Stimulated activated CD4-positive, alpha-beta T cell treated with anti-CD3 and anti-CD28 coated beads, Interleukin-1b, Interleukin-23, amount 100 ng/mL, for 24 hours (primary cell): ENCODE data around the gene ACOX3.
"Not testable (repeated sequence)": the region's sequence is repeated elsewhere in the genome, so short reads cannot be mapped to it uniquely, and the experiment has no call there.

Experiments
- DNase-seq, 4 experiments: peaks; one replicate each; pipeline ENCODE4 v3.0.0-alpha.2; 2020; ENCODE audit warnings: low read depth in 4 of 4, low spot score in 1 of 4

ACOX3 gene

DNA sequence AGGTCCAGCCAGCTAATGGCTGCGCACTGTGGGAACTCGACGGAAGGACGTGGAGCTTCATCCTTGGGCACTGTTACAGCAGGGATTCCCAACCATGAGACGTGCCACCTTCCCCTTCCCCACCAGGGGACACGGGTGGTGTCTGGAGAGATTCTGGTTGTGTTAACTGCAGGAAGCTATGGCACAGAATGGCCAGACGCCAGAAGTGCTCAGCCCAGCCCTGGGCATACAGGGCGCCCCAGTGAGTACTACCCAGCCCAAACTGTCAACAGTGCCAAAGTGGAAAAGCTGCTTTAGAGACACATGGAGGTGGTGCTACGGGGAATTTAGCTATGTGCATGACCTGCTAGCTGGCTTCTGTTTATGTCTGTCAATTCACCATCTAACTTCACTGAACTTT is 32.8 kb downstream of the ACOX3 start:
- no peak for DNase-seq

DNA sequence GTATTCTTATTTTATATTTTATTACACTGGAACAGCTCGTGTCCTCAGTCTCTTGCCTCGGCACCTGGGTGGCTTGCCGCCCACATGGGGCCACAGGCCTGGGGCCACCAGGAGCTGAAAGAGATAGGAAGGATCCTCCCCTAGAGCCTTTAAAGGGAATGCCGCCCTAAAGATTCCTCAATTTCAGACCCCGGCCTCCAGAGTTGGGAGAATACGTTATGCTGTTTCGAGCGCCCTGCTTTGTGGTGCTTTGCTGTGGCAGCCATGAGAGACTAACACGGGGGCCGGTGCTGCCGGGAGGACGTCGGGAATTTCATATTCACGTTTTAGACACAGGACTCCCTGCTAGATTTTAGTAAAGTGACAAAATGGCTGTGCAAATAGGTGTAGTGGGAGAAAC is 33.2 kb downstream of the ACOX3 start:
- no peak for DNase-seq

DNA sequence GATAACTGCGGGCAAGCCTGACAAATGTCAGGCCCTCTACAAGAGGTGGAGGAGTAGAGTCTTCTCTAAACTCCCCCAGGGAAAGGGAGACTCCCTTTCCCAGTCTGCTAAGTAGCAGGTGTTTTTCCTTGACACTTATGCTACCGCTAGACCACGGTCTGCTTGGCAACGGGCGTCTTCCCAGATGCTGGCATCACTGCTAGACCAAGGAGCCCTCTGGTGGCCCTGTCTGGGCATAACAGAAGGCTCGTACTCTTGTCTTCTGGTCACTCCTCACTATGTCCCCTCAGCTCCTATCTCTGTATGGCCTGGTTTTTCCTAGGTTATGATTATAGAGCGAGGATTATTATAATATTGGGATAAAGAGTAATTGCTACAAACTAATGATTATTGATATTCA is 33.6 kb downstream of the ACOX3 start:
- not testable (repeated sequence) for DNase-seq

DNA sequence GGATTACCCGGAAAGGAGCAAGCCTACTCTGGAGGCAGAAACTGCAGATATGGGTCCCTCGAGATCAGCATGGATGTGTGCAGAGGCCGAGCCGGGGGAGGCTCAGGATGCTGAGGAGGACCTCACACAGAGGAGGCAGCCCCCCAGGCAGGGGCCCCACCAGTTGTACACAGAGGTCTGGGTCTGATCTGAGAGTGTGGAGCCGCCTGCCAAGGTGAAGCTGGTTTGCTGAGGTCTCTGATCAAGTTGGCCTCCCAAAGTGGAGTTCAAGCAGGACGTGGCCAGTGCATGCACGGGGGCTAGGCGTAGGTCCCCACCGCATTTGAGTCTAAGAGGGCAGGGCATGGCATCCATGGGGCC is 35.0 kb downstream of the ACOX3 start:
- DNase-seq: no peak

DNA sequence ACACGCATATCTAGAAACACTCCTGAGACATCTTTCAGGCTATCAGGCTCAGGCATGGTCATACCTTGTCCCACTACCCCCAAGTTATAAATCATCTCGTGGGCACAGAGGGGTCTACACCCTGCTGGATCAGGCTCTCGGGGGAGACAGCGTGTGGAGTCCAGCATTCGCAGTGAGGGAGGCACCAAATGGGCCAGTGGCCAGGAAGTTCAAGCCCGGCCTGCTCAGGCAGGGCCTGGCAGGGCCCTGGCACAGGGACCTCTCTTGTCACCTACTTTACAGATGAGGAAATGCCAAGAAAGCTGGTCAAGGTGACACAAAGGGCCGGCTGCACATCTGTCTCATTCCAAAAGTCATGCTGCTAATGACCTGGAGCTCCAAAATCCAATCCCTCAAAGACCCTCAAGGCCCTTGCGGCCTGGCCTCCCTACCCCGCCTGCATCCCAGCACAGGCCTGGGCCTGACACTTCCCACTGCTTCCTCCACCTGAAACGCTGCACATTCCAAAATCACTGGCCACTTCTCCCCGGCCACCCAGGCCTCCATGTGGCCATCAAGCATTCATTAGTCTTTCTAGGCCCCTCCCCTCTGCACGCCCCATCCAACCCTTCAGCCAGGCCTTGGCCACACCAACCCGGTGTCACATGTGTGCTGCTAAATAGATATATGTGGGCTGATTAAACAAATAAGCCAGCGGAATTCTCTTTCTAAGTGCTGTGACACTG is 35.6 kb downstream of the ACOX3 start:
- DNase-seq: no peak

DNA sequence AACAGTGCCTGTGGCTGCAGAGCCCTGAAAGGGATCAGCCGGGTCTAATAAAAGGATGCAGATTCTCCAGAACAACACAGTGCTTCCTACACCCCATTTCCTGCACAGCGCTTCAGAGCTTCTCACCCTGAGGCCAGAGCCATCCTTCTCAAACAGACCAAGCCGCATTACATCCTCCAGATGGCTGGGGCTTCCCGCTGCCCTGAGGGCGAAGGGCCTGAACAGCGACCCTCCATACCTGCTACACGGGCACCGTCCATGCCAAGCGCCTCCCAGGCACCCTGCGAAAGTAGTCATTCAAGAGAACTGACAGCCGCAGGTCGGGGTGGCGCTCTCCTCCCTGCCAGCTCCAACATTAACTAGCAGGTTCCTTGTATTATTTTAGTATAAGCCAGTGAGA is 36.5 kb downstream of the ACOX3 start:
- DNase-seq: no peak

DNA sequence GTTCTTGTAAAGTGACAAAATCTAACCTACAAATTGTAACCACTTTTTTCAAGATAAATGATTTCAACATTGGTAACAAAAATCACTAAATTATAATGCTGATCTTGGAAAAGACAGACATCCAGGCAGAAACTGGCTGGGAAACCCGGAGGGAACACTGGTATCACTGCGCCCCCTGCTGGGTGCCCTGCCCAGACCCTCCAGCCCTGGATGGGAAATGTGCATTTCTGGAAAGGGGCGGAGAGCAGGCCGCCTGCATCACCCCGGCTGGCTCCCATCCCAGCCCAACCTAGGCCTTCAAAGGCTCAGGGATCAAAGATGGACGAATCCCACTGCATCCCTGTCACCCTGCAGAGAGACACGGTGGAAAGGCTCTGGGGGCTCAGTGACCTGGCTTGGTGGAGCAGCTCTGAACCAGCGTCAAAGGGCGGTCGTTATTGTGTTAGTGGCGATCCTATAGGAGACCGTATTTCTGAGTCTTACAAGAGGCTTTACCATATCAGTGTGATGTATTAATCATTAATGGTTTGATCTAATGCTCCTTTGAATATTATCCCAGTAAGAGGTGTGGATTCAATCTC is 37.3 kb downstream of the ACOX3 start:
- peak in 3 of 4 experiments; percentile 28 to 40 (median 37) for DNase-seq

DNA sequence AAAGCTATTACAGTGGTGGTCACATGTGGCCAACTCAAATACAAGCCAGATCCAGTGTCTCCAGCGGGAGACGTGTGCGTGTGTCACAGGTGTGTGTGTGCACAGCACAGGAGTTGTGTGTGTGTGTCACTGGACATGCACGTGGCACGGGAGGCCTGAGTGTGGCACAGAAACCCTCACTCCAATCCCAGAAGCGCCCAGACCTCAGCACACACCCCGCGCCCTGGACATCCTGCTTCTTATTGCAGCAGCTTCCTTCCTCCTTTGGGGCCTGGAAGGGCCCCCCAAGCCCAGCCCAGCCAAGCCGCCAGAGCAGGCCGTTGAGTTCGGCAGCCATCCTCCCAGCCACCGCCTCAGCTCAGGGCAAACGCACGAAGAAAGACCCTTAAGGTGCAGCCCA is 37.9 kb downstream of the ACOX3 start:
- no peak for DNase-seq

DNA sequence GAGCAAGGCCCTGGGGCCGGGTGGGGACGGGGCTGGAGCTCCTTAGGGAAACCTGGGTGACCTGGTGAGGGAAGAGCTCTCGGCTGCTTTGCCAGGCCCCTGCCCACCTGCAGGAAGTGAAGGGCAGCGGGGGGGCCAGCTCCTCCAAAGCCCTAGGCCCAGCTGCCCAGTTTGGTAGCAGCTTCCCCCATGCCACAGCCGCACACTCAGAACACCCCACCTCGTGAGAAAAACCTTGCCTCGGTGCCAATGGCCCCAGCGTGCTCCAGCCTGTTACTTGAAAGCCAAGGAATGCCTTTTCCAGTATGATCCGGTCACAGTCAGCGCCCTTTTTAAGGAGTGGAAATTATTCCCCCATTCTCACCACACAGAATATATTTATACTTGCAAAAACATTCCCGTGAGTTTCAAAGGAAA is 38.3 kb downstream of the ACOX3 start:
- DNase-seq: no peak

DNA sequence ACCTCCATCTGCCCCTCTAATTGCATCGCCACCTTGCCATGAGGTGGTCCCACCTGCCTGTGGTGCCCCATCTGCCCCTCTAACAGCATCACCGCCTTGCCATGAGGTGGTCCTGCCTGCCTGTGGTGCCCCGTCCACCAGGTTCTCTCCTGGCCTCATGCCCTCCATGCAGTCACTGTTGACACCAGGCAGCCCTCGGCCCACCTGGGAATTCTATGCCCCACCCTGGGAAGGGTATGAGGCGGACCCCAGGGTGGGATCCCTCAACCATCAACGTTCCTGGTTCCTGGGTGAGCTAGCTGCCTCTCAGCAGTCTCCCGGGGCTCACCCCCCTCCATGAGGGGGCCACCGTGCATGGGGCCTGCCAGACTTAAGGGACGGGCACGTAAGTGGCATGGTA is 38.9 kb downstream of the ACOX3 start:
- DNase-seq: no peak

DNA sequence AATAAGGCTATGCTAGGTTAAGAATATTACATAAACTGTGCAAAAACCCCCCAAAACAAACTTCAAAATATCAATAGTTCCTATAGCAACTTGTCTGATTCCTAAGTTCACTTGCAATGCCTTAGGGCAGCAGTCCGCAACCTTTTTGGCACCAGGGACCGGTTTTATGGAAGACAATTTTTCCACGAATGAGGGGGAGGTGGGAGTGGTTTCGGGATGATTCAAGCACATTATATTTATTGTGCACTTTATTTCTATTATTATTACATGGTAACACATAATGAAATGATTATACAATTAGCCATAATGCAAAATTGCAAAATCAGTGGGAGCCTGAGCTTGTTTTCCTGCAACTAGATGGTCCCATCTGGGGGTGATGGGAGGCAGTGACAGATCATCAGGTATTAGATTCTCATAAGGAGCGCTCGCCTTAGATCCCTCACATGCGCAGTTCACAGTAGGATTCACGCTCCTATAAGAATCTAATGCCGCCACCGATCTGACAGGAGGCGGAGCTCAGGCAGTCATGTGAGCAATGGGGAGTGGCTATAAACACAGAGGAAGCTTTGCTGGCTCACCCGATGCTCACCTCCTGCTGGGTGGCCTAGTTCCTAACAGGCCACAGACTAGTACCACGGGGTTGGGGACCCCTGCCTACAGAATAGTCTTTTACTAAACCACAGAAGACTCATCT is 39.7 kb downstream of the ACOX3 start:
- DNase-seq: no peak

DNA sequence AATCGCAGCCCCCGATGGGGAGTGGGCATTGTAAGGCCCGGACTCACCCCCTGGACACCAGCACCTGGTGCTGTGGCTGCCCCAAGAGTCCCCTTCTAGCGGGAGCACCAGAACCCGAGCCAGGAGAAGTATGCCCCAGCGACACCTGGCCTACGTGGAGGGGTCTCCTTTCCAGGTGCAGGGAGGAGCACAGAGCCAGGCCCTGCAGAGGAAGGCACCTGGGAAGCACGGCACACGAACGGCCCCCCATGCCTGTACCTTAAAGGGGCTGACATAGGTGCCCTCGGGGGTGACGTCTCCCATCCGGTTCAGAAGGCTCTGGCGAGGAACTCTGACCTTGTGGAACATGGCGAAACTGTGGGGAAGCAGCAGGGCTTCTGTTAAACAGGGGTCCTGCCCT is 41.2 kb downstream of the ACOX3 start:
- DNase-seq: no peak

DNA sequence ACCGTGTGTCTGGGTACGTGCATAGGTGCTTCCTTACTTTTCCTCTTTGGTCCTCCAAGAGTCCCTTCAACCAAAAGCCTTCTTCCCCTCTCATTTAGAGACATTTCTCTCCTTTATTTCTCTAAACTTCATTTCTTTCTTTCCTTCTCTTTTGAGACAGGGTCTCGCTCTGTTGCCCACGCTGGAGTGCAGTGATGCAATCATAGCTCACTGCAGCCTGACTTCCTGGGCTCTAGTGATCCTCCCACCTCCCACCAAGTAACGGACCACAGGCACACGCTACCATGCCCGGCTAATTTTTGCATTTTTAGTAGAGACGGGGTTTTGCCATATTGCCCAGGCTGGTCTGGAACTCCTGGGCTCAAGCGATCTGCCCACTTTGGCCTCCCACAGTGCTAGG is 42.2 kb downstream of the ACOX3 start:
- no peak for DNase-seq

DNA sequence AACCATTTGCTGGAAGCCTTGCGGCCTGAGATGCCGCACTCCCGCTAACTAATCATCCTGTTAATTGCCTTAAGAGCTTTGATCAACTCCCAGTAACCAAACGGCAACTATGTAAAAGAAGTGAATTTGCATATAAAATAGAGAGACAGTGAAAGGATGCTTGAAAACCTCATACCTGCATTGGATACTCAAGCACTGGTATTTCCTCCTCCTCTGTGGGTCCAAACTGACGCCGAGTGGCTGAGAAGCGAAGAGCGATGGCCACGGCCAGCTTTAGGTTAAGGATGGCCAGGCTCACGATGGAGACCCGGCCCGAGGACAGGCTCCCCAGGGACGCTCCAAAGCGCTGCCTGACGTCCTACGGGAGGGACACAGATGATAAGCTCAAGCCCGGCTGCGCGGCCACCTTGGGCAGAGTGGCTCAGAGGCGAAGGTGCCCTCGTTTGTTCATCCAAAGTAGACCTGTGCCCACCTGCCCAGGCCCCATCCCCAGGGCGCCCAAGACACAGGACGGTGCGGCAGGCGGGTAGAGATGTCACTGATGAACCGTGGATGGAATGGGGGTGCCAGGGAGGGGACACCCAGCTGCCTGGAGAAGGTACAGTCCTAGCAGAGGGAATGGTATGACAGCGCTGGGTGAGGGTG is 43.6 kb downstream of the ACOX3 start:
- DNase-seq: no peak

DNA sequence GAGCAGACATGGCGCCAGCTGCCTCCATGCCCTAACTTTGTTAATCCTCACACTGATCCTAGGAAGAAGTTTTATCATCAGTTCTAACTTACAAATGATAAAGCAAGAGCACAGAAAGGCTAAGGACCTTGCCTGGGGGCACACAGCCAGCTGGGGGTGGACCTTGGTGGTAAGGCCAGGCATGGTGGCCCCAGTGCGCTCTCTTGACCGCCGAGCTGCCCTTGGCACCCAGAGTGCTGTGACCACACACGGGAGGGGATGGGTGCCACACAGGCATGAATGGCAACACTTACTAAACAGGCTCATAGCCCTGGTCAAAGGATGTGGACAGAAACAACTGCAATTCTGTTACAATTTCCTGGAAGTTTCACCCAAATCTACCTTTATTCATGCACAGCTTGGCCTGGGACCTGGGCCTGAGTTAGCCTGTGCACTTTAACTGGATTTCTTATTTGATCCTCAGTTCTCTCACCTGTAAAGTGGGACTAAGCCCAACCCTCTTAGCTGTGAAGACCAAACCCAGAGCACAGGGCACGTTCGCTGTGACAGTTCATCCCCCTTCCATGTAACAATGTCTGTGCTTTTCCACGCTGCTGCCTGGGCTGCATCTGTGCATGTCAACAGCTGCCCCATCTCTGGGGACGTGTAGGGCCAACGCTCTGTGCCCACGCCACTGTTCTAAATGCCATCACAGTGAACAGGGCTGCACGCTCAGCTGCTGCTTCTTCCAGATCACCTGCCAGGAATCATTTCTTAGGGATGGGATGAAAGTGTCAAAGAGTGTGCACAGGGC is 44.8 kb downstream of the ACOX3 start:
- no peak for DNase-seq

DNA sequence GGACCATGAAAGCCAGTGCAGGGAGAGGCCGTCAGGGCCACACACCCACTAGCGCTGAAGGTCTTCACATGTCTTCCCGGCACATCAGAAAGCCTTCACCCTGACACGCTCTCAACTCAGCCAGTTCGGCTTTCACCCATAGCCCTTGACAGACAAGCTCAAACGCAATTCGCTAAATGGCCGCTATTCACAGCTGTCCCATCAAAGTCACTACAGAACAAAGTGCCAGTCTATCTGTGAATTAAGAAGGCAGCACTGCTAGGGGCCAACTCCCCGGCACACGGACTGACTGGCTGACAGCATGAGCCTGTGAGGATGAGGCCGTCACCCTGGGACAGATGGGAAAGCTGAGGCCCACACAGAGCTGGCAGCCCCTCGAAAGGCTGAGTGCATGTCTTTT is 45.7 kb downstream of the ACOX3 start:
- DNase-seq: no peak

DNA sequence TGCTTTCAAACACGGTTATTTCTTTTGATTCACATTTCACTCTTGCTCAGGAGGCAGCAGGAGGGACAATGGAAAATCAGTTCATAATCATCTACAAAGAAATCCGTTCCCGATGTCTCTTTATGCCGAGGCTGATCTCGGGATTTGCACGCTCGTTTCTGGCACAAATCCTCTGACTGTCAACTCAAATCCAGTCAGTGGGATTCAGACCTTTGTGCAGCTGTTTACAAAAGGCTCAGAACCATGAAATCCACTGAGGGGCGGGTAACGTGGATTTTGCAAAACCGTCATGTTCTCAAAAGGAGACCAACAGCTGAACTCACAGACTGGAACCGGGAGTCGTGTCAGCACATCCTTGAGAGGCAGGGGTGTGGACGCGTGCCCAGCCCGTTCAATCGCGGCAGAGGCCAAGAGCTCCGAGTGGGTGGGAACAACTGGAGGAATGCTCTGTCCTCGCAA is 46.4 kb downstream of the ACOX3 start:
- DNase-seq: no peak

DNA sequence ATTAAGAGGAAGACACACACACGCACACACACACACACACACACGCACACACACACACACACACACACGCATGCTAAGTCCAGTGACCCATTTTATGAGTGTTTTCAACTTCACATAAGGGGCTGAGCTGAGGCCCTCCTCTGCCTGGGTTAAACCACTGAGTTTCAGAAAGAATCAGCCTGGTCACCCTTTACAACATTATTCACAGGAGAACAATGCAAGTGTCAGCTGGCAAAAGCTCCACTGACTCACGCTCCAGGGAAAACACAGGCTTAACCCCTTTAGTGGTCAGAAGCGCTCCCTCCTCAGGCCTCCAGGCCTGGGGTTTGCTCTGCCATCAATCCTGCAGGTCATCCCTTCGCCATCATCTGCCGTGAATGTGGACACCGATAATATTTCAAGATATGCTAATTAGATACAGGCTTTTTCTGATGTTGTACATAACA is 46.9 kb downstream of the ACOX3 start:
- no peak for DNase-seq

DNA sequence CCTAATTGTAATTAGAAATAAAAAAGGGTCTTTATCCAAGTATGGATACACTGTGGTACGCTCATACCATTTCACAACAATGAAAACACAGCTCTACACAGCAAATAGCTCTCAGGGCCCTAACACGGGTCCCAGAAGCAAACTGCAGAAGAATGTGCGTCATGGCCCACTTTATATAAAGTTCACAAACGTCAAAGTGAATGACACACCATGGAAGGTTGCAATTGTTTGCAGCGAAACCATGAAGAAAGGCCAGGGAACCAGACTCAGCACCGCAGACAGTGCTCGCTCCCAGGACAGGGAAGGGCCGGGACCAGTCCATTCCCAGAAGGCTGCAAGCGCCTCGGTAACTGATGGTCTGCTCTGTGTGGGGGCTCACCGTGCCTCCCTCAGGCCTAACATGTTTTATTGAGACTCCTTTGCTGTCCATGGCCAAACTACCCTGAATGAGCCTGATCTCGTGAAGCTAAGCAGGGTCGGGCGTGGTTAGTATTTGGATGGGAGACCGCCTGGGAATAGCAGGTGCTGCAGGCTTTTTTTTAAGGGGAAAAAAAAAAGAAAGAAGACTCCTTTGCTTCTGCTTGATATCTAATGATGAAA is 47.8 kb downstream of the ACOX3 start:
- DNase-seq: no peak

DNA sequence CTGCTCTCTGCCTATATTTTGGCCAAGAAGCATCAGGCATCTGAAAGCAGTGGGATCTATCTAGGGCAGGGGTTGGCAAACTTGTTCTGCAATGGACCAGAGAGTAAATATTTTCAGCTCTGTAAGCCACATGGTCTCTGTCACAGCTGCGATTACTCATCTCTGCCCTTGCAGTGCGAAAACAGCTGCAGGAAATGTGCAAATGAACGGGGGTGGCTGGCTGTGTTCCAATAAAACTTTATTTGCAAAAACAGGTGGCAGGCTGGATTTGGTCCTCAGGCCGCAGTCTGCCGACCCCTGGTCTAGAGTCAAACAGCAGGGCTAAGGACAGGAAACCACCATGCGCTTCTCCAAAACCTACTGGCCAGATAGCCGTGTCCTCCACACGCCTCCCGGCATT is 48.6 kb downstream of the ACOX3 start:
- DNase-seq: no peak

DNA sequence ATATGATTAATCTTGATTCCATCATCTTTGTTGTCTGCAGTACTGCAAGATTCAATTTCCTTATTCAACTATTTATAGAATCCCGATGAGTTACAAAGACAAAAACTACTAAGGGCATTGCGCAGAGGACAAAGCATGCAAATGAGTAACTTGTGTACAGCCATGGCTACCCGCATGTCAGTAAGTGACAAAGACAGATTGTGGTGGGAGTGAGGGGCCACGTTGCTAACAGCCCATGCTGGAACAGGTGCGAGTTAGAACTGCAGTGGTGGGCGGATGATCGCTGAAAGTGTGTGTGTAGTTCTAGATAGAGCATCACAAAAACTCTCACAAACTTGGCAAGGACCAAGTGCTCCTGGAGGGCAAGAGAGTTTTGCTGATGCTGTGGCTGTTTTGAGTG is 49.5 kb downstream of the ACOX3 start:
- no peak for DNase-seq
